ENCODE data around the gene ADGRV1.
"Not testable (repeated sequence)": the region's sequence is repeated elsewhere in the genome, so short reads cannot be mapped to it uniquely, and the experiment has no call there.

Gene ADGRV1

GRCh38 chr5:90917928-90918668 is 359.5 kb downstream of the ADGRV1 start (continued):
- no peak for TF ChIP-seq ZNF148 (tag by site-specific recombination; IDR thresholded peaks at IDR 0.05; ENCODE audit: borderline replicate concordance)
- TF ChIP-seq, protein P1, sequence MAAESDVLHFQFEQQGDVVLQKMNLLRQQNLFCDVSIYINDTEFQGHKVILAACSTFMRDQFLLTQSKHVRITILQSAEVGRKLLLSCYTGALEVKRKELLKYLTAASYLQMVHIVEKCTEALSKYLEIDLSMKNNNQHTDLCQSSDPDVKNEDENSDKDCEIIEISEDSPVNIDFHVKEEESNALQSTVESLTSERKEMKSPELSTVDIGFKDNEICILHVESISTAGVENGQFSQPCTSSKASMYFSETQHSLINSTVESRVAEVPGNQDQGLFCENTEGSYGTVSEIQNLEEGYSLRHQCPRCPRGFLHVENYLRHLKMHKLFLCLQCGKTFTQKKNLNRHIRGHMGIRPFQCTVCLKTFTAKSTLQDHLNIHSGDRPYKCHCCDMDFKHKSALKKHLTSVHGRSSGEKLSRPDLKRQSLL (tag by site-specific recombination; IDR thresholded peaks at IDR 0.05) = no peak
- TF ChIP-seq ZNF48 (tag by site-specific recombination; IDR thresholded peaks at IDR 0.05) = no peak
- no peak for TF ChIP-seq SCRT1 (tag by site-specific recombination; IDR thresholded peaks at IDR 0.05; ENCODE audit: borderline replicate concordance)
- TF ChIP-seq ZNF488 (tag by site-specific recombination; IDR thresholded peaks at IDR 0.05) = no peak

DNA sequence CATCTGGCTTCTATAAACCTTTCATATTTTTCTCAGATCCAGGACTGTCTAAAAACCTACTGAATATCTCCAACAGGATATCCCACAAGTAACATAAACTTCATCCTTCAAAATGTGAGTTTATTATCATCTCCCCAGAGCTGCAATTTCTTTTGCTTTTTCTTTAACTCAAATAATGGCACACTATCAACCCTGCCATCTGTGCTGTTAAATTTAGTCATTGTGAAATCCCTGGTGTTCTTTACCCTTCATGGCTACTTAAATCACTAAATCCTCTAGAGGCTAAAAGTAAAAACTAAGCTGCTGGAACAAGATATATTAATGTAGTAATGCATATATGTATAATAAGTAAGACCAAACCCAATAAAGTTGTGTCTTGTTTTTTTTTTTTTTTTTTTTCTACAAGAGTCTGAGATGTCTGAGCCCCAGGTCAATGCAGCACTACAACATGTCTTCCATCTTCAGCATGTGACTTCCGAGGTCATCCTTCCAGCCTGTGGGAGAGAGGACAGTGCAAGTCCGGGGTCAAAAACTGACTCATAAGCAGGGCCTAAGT is 362.9 kb downstream of the ADGRV1 start:
- H3K4me3 ChIP-seq (ENCODE audit: low read depth, low read length) = no peak overlapping the region
- TF ChIP-seq ZBTB10 (tag by site-specific recombination; IDR thresholded peaks at IDR 0.05) (no peak), ZNF658 (tag by site-specific recombination; IDR thresholded peaks at IDR 0.05) (no peak), ZNF747 (tag by site-specific recombination; IDR thresholded peaks at IDR 0.05) (no peak), ZNF600 (tag by site-specific recombination; IDR thresholded peaks at IDR 0.05) (no peak), SP2 (tag by site-specific recombination; IDR thresholded peaks at IDR 0.05) (no peak), ZNF292 (tag by site-specific recombination; IDR thresholded peaks at IDR 0.05; ENCODE audit: borderline replicate concordance, low read depth) (no peak), ZNF423 (tag by site-specific recombination; IDR thresholded peaks at IDR 0.05) (no peak), ZNF221 (tag by site-specific recombination; IDR thresholded peaks at IDR 0.05; ENCODE audit: borderline replicate concordance) (no peak)
- TF ChIP-seq, protein P2, sequence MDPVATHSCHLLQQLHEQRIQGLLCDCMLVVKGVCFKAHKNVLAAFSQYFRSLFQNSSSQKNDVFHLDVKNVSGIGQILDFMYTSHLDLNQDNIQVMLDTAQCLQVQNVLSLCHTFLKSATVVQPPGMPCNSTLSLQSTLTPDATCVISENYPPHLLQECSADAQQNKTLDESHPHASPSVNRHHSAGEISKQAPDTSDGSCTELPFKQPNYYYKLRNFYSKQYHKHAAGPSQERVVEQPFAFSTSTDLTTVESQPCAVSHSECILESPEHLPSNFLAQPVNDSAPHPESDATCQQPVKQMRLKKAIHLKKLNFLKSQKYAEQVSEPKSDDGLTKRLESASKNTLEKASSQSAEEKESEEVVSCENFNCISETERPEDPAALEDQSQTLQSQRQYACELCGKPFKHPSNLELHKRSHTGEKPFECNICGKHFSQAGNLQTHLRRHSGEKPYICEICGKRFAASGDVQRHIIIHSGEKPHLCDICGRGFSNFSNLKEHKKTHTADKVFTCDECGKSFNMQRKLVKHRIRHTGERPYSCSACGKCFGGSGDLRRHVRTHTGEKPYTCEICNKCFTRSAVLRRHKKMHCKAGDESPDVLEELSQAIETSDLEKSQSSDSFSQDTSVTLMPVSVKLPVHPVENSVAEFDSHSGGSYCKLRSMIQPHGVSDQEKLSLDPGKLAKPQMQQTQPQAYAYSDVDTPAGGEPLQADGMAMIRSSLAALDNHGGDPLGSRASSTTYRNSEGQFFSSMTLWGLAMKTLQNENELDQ (tag by site-specific recombination; IDR thresholded peaks at IDR 0.05; ENCODE audit: low read depth) = no peak
- H3K27ac ChIP-seq (ENCODE audit: extremely low read depth, low read depth, low read length) = no peak overlapping the region
- no peaks in the 10 kb centered on the region; a peak in 1 of 3 replicates for H3K36me3 ChIP-seq (ENCODE audit: control insufficient read depth in 2 of 2, insufficient read depth in 1 of 2, low read length in 2 of 2)
- POLR2A ChIA-PET = no interaction called here
- H3K9me3 ChIP-seq (ENCODE audit: control insufficient read depth, insufficient read depth, low read depth, low read length) = no peaks in the 10 kb centered on the region
- CTCF ChIA-PET = no interaction called here
- H3K4me1 ChIP-seq (ENCODE audit: control insufficient read depth, insufficient read depth, low read length) = no peaks in the 10 kb centered on the region

GRCh38 chr5:90924222-90924621 is 365.6 kb downstream of the ADGRV1 start:
- POLR2A ChIA-PET, CTCF ChIA-PET: not testable (repeated sequence)

GRCh38 chr5:90929013-90929839 is 370.6 kb downstream of the ADGRV1 start:
- POLR2A ChIA-PET; H3K27ac ChIP-seq (ENCODE audit: extremely low read depth, low read depth, low read length); H3K4me1 ChIP-seq (ENCODE audit: control insufficient read depth, insufficient read depth, low read length); H3K36me3 ChIP-seq (ENCODE audit: control insufficient read depth in 2 of 2, insufficient read depth in 1 of 2, low read length in 2 of 2); H3K9me3 ChIP-seq (ENCODE audit: control insufficient read depth, insufficient read depth, low read depth, low read length); CTCF ChIA-PET; H3K4me3 ChIP-seq (ENCODE audit: low read depth, low read length): not testable (repeated sequence)

More at GRCh38 chr5:90924222-90924621, 365.6 kb downstream of the ADGRV1 start:
- H3K4me1 ChIP-seq (ENCODE audit: control insufficient read depth, insufficient read depth, low read length); H3K27ac ChIP-seq (ENCODE audit: extremely low read depth, low read depth, low read length); H3K4me3 ChIP-seq (ENCODE audit: low read depth, low read length); H3K36me3 ChIP-seq (ENCODE audit: control insufficient read depth in 2 of 2, insufficient read depth in 1 of 2, low read length in 2 of 2); H3K9me3 ChIP-seq (ENCODE audit: control insufficient read depth, insufficient read depth, low read depth, low read length): not testable (repeated sequence)
